HepG2 (cell line): Measurements from ENCODE around the gene CDH23. TPM values are rescaled to one million over a fixed set of nuclear protein-coding genes. Genes with fewer than 3 reads are reported as not detected.
A peak's percentile ranks its signal among the peaks of the same experiment; 100 is the strongest.

Source experiments
- ATAC-seq: fragments of 200-7000 bp; cut with Tn5 transposase; 3 replicates; pipeline ENCODE4 v1.9.1; 2020; ENCODE audit warnings: mild to moderate bottlenecking, moderate library complexity
- BruUV-seq: library from RNA; stranded (reverse); fragments of 400-500 nt; replicated peaks from 2 replicates; lab custom pipeline; 2021; lab: Mats Ljungman, UMichigan
- CTCF ChIA-PET: fragments of 300-600 bp; formaldehyde crosslinking; extraction: SDS; loops from one replicate; lab custom pipeline; 2021; ENCODE audit warnings: low total read pairs, inconsistent platforms, low intra/inter-chr PET ratio; lab: Yijun Ruan, JAX
- POLR2A ChIA-PET: fragments of 350-600 bp; sonication (Branson Sonifier 250); formaldehyde crosslinking; loops from one replicate; lab custom pipeline; 2020; ENCODE audit warnings: antibody characterized with exemption, inconsistent platforms; lab: Yijun Ruan, JAX
- DNase-seq: peaks from one replicate; pipeline ENCODE4 v3.0.0-alpha.2; 2015; ENCODE audit warnings: low spot score
- FAIRE-seq: peaks from 3 replicates; lab custom pipeline; 2011; peaks lifted over from hg19 to GRCh38; lab: Jason Lieb, UNC
- H2AFZ ChIP-seq: one replicate; pipeline ENCODE4 v1.6.1; 2011; ENCODE audit warnings: low read length, inconsistent platforms
- H3K27ac ChIP-seq: fragments of 300-600 bp; 3 replicates; pipeline ENCODE4 v1.8.0; 2011; ENCODE audit warnings: mixed run types, mild to moderate bottlenecking, mixed read lengths, low read length, inconsistent platforms; ENCODE audit not compliant: insufficient read depth; ENCODE audit errors: extremely low read length
- H3K27me3 ChIP-seq, 2 experiments: fragments of 200-600 bp in 1 of 2; 2 replicates in 1 of 2; 3 replicates in 1 of 2; pipeline versions ENCODE4 v1.6.0 to v1.8.0; 2011; ENCODE audit warnings: low read length in 2 of 2, mild to moderate bottlenecking in 2 of 2, moderate library complexity in 2 of 2, inconsistent platforms in 1 of 2; ENCODE audit not compliant: insufficient read depth in 2 of 2, control insufficient read depth in 1 of 2
- H3K36me3 ChIP-seq, 2 experiments: fragments of 200-600 bp in 1 of 2; replicated peaks in 1 of 2; 2 replicates in 1 of 2; 3 replicates in 1 of 2; pipeline versions ENCODE4 v1.5.1 to v1.8.0; 2011; ENCODE audit warnings: low read length in 2 of 2, inconsistent platforms in 1 of 2; ENCODE audit not compliant: insufficient read depth in 2 of 2, control insufficient read depth in 1 of 2
- H3K4me1 ChIP-seq: 2 replicates; pipeline ENCODE4 v1.5.1; 2012; ENCODE audit warnings: low read length, inconsistent platforms; ENCODE audit not compliant: insufficient read depth
- H3K4me2 ChIP-seq: 2 replicates; pipeline ENCODE4 v1.6.0; 2011; ENCODE audit warnings: low read depth, low read length, inconsistent platforms
- H3K4me3 ChIP-seq, 3 experiments: fragments of 200-600 bp in 1 of 3; sonication (generic), shearing (Covaris generic) in 1 of 3; replicated peaks in 1 of 3; 2 replicates each; pipeline ENCODE4 v1.5.1; 2011 to 2016; ENCODE audit warnings: low read length in 3 of 3, inconsistent platforms in 2 of 3, low read depth in 2 of 3, mild to moderate bottlenecking in 2 of 3, control low read depth in 1 of 3, mixed read lengths in 1 of 3; ENCODE audit not compliant: insufficient read depth in 1 of 3
- H3K79me2 ChIP-seq: one replicate; pipeline ENCODE4 v1.6.1; 2011; ENCODE audit warnings: low read length, inconsistent platforms; ENCODE audit not compliant: insufficient read depth
- H3K9ac ChIP-seq: 2 replicates; pipeline ENCODE4 v1.6.0; 2011; ENCODE audit warnings: mild to moderate bottlenecking, low read depth, low read length, inconsistent platforms; ENCODE audit not compliant: insufficient read depth
- H3K9me3 ChIP-seq: 2 replicates; pipeline ENCODE4 v1.5.1; 2012; ENCODE audit warnings: mild to moderate bottlenecking, low read length
- H4K20me1 ChIP-seq: 2 replicates; pipeline ENCODE4 v1.6.0; 2011; ENCODE audit warnings: inconsistent platforms, mild to moderate bottlenecking, low read length, moderate library complexity; ENCODE audit not compliant: insufficient read depth
- HIC2 ChIP-seq: sonication (generic); formaldehyde crosslinking; IDR thresholded peaks from 2 replicates; pipeline ENCODE4 v1.9.0; 2022; ENCODE audit warnings: low read depth, missing genetic modification reagents
- HNF4A ChIP-seq: sonication (generic); formaldehyde crosslinking; IDR thresholded peaks from 2 replicates; pipeline ENCODE4 v1.4.0; 2020; ENCODE audit warnings: missing genetic modification reagents
- HNRNPL ChIP-seq: fragments of 200-400 bp; formaldehyde crosslinking; IDR thresholded peaks from 2 replicates; pipeline ENCODE4 v1.6.1; 2017; ENCODE audit warnings: mild to moderate bottlenecking, low read depth, low read length
- ZNF281 ChIP-seq: sonication (generic); formaldehyde crosslinking; IDR thresholded peaks from 2 replicates; pipeline ENCODE4 v1.4.0; 2020; ENCODE audit warnings: missing genetic modification reagents, borderline replicate concordance
- ZNF333 ChIP-seq: sonication (generic); formaldehyde crosslinking; IDR thresholded peaks from 2 replicates; pipeline ENCODE4 v1.4.0; 2020; ENCODE audit warnings: mild to moderate bottlenecking, missing genetic modification reagents, borderline replicate concordance
- ZNF577 ChIP-seq: sonication (generic); formaldehyde crosslinking; IDR thresholded peaks from 2 replicates; pipeline ENCODE4 v1.4.0; 2020; ENCODE audit warnings: mild to moderate bottlenecking, low read depth, missing genetic modification reagents, borderline replicate concordance
- WGBS: methylation state at CpG from one replicate; pipeline ENCODE4 v1.1.6; 2017; ENCODE audit warnings: low lambda C conversion rate; 5-methylcytosine and 5-hydroxymethylcytosine counted together
- in situ Hi-C: cut with HindIII; loops from 2 replicates; pipeline ENCODE4 v1.10.0; 2017; ENCODE audit warnings: low pct_unique_long_range_greater_than_20kb; ENCODE audit not compliant: extremely low pct_ligation_motif_present
- intact Hi-C: fragments of 100-400 bp; cut with micrococcal nuclease; formaldehyde crosslinking; loops from one replicate; pipeline ENCODE4 v1.10.0; 2022; ENCODE audit not compliant: unreplicated experiment
- polyA plus RNA-seq, 8 experiments: library from polyadenylated mRNA; depleted of rRNA in 3 of 8; stranded (reverse) in 7 of 8; unstranded in 1 of 8; fragments of >200 nt; fragmentation: Illumina TruSeq in 4 of 8; extraction: Trizol in 4 of 8; gene quantifications; 2 replicates each; pipeline versions ENCODE4 v1.2.1 to v1.2.3, GENCODE V29; 2011 to 2016; ENCODE audit warnings: low read depth in 4 of 8, missing spikeins in 1 of 8, mixed read lengths in 1 of 8; ENCODE audit not compliant: insufficient read depth in 1 of 8
- total RNA-seq, 5 experiments: library from RNA; depleted of rRNA; stranded (reverse); fragments of >200 nt; fragmentation: Illumina TruSeq; extraction: Trizol; gene quantifications; 2 replicates each; pipeline ENCODE4 v1.2.3, GENCODE V29; 2016; ENCODE audit warnings: low read depth in 1 of 5
- TF ChIP-seq, protein P1 (sequence below): sonication (generic); formaldehyde crosslinking; IDR thresholded peaks from 2 replicates; pipeline ENCODE4 v1.4.0; 2020; ENCODE audit warnings: missing genetic modification reagents
- TF ChIP-seq, protein P2 (sequence below): sonication (generic); formaldehyde crosslinking; IDR thresholded peaks from 2 replicates; pipeline ENCODE4 v1.4.0; 2020; ENCODE audit warnings: missing genetic modification reagents

The CDH23 gene
- total and polyA plus RNA-seq, 2 of the 13 experiments (the other 11 are each of a cell fraction or from before 2014, with no cell fraction given), result 0.13 TPM; not detected in 1

DNA sequence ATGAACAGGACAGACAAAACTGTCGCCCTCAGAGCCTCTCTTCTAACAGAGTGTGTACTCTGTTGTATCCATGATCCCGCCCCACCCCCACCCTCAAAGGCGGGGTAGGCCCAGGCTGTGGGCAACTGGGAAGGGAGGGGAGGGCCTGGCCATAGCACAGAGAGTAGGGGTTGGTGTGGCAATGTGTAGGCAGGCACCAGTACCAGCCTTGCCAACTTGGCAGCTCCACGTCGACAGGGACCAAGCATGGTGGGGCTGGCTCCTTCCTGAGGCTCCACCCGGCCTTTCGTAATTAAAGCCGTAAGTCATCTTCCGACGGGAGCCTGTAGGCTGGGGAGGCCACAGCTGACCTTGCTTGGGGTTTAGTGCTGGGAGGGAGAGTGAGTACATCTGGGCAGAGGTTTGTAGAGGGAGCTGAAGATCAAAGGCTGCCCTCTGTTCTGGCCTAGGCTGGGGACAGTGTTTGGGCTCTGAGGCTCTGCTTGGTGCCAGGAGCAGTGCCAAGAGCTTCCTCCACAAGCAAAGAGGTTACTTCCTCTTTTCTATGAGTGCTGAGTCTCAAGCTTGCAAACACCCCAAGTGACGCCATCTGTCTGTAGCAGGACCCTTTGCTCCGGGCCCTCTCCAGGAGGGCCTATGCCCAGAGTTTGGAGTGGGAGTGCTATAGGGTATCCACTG lies 201.2 kb downstream of the CDH23 start:
- no peaks in the 10 kb centered on the region for H3K36me3 ChIP-seq
- peak; percentile 73 for ATAC-seq
- H3K4me1 ChIP-seq, result peaks cover 24% of the 10 kb centered on the region
- no peak overlapping the region for H3K9ac ChIP-seq
- H2AFZ ChIP-seq, result no peak overlapping the region
- BruUV-seq, result no TSS peak
- no peak for FAIRE-seq
- no peaks in the 10 kb centered on the region; a peak in 1 of 5 replicates for H3K27me3 ChIP-seq
- ChIA-PET CTCF (no interaction called here), POLR2A (interaction anchor here (0.6 kb wide), 1 partner anchor 279 kb away, joined by 4 read pairs; the partner anchor contains the start of gene SLC29A3)
- 0 out of 6 replicates have a peak overlapping the region, but pooled peaks of 1 of the 3 experiments have one; percentile 3 for H3K4me3 ChIP-seq
- intact Hi-C loops (no loop called here), in situ Hi-C loops (no loop called here)
- H4K20me1 ChIP-seq, result no peaks in the 10 kb centered on the region
- TF ChIP-seq, protein P1, sequence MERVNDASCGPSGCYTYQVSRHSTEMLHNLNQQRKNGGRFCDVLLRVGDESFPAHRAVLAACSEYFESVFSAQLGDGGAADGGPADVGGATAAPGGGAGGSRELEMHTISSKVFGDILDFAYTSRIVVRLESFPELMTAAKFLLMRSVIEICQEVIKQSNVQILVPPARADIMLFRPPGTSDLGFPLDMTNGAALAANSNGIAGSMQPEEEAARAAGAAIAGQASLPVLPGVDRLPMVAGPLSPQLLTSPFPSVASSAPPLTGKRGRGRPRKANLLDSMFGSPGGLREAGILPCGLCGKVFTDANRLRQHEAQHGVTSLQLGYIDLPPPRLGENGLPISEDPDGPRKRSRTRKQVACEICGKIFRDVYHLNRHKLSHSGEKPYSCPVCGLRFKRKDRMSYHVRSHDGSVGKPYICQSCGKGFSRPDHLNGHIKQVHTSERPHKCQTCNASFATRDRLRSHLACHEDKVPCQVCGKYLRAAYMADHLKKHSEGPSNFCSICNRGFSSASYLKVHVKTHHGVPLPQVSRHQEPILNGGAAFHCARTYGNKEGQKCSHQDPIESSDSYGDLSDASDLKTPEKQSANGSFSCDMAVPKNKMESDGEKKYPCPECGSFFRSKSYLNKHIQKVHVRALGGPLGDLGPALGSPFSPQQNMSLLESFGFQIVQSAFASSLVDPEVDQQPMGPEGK (CRISPR knock-in tag), result 0 out of 2 replicates have a peak, but pooled peaks have one; percentile 31
- TF ChIP-seq HIC2 (peak; percentile 35; the same call in 1 of the 2 replicates), ZNF577 (CRISPR knock-in tag) (no peak), ZNF281 (peak; percentile 24; the same call in 1 of the 2 replicates), HNF4A (0 out of 2 replicates have a peak, but pooled peaks have one; percentile 9), ZNF333 (no peak), HNRNPL (0 out of 2 replicates have a peak, but pooled peaks have one; percentile 40)
- TF ChIP-seq, protein P2, sequence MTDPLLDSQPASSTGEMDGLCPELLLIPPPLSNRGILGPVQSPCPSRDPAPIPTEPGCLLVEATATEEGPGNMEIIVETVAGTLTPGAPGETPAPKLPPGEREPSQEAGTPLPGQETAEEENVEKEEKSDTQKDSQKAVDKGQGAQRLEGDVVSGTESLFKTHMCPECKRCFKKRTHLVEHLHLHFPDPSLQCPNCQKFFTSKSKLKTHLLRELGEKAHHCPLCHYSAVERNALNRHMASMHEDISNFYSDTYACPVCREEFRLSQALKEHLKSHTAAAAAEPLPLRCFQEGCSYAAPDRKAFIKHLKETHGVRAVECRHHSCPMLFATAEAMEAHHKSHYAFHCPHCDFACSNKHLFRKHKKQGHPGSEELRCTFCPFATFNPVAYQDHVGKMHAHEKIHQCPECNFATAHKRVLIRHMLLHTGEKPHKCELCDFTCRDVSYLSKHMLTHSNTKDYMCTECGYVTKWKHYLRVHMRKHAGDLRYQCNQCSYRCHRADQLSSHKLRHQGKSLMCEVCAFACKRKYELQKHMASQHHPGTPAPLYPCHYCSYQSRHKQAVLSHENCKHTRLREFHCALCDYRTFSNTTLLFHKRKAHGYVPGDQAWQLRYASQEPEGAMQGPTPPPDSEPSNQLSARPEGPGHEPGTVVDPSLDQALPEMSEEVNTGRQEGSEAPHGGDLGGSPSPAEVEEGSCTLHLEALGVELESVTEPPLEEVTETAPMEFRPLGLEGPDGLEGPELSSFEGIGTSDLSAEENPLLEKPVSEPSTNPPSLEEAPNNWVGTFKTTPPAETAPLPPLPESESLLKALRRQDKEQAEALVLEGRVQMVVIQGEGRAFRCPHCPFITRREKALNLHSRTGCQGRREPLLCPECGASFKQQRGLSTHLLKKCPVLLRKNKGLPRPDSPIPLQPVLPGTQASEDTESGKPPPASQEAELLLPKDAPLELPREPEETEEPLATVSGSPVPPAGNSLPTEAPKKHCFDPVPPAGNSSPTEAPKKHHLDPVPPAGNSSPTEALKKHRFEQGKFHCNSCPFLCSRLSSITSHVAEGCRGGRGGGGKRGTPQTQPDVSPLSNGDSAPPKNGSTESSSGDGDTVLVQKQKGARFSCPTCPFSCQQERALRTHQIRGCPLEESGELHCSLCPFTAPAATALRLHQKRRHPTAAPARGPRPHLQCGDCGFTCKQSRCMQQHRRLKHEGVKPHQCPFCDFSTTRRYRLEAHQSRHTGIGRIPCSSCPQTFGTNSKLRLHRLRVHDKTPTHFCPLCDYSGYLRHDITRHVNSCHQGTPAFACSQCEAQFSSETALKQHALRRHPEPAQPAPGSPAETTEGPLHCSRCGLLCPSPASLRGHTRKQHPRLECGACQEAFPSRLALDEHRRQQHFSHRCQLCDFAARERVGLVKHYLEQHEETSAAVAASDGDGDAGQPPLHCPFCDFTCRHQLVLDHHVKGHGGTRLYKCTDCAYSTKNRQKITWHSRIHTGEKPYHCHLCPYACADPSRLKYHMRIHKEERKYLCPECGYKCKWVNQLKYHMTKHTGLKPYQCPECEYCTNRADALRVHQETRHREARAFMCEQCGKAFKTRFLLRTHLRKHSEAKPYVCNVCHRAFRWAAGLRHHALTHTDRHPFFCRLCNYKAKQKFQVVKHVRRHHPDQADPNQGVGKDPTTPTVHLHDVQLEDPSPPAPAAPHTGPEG (CRISPR knock-in tag), result no peak
- H3K9me3 ChIP-seq, result no peaks in the 10 kb centered on the region
- DNase-seq, result peak; percentile 28
- no peak overlapping the region for H3K27ac ChIP-seq
- H3K4me2 ChIP-seq, result peak overlapping the region; percentile 48; the same call in 1 of the 2 replicates
- WGBS, result 0% methylated on average over 2 of the region's 12 CpGs
- no peaks in the 10 kb centered on the region for H3K79me2 ChIP-seq
